BE2C (cell line): ENCODE results near the gene GNL2.

ENCODE experiments used
- DNase-seq: peaks from one replicate; pipeline ENCODE4 v3.0.0-alpha.2; 2020
- H3K27me3 ChIP-seq: fragments of 250-450 bp; sonication (Bioruptor Pico); 2 replicates; pipeline ENCODE4 v1.5.1; 2020; ENCODE audit warnings: mild to moderate bottlenecking
- H3K36me3 ChIP-seq: fragments of 250-450 bp; sonication (Bioruptor Pico); 2 replicates; pipeline ENCODE4 v1.5.1; 2020; ENCODE audit warnings: mild to moderate bottlenecking
- H3K4me1 ChIP-seq: fragments of 250-450 bp; sonication (Bioruptor Pico); 2 replicates; pipeline ENCODE4 v1.5.1; 2020
- H3K4me3 ChIP-seq: 2 replicates; pipeline ENCODE4 v1.5.1; 2011; ENCODE audit warnings: low read depth, low read length
- H3K9me3 ChIP-seq: fragments of 250-450 bp; sonication (Bioruptor Pico); 2 replicates; pipeline ENCODE4 v1.5.1; 2020
- CTCF ChIP-seq: IDR thresholded peaks from 2 replicates; pipeline ENCODE4 v1.5.1; 2012; ENCODE audit warnings: mild to moderate bottlenecking, low read depth, low read length

The GNL2 gene

DNA sequence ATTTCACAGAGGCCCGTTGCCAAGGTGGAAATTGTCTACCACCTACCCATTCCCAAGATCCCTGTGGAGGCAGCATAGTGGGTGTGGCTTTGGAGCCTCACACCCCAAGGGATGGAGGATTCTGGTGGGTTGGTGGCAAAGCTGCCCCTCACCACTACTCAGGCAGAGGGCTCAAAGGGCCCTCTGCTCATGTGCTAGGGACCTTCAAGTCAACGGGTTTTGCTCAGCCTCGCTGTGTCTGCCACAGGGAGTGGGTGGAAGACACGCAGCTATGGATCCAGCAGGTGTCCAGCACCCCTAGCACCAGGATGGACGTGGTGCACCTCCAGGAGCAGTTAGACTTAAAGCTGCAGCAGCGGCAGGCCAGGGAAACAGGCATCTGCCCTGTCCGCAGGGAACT, 36.7 kb downstream of the GNL2 start:
- Histone ChIP-seq H3K4me3 (no peak overlapping the region), H3K36me3 (no peaks in the 10 kb centered on the region), H3K4me1 (no peaks in the 10 kb centered on the region), H3K27me3 (no peaks in the 10 kb centered on the region), H3K9me3 (no peaks in the 10 kb centered on the region)
- TF ChIP-seq CTCF = no peak
- no peak for DNase-seq

DNA sequence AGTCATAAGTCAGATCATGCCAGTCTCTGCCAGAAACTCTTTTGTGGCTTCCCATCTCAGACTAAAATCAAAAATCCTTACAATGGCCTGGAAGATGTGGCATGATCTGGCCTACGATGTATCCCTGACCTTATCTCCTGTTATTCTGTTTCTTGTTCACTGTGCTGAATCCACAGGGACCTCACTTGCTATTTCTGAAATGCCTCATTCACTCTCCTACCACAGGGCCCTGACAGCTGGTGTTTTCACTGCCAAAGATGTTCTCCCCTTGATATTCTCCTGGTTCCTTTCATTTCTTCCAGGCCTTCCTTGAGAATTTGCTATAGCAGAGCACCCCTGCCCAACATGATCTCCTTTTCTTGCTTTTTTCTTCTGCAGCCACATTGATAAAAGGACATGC, 37.3 kb downstream of the GNL2 start:
- no peak overlapping the region for H3K4me3 ChIP-seq
- no peak for DNase-seq
- TF ChIP-seq CTCF = no peak
- no peaks in the 10 kb centered on the region for H3K36me3 ChIP-seq
- no peaks in the 10 kb centered on the region for H3K4me1 ChIP-seq
- H3K27me3 ChIP-seq = no peaks in the 10 kb centered on the region
- no peaks in the 10 kb centered on the region for H3K9me3 ChIP-seq

DNA sequence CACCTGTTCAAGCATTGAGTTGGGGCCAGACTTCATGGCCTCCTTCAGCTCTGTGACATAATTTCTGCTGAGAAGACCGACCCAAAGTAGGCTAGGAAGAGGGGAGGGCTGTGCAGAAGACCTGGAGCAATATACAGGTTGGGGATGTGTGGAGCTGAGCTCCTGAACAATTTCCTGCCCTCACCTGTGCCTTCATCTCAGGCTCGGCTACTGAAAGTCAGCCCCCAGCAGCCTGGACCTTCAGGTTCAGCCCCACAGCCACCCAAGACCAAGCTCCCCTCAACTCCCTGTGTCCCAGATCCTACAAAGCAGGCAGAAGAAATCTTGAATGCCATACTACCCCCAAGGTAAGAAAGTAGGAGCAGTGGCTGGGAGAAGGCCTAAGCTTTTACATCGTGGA, 38.3 kb downstream of the GNL2 start:
- no peak for TF ChIP-seq CTCF
- Histone ChIP-seq H3K36me3 (no peaks in the 10 kb centered on the region), H3K9me3 (no peaks in the 10 kb centered on the region), H3K4me1 (no peaks in the 10 kb centered on the region), H3K27me3 (no peaks in the 10 kb centered on the region), H3K4me3 (no peak overlapping the region)
- no peak for DNase-seq

- H3K4me3 ChIP-seq = peak within 1 kb of the TSS; percentile 28
- no peaks in the 10 kb centered on the region for H3K9me3 ChIP-seq
- no peaks in the 10 kb centered on the region for H3K4me1 ChIP-seq
- no peaks in the 10 kb centered on the region for H3K27me3 ChIP-seq
- no peaks in the 10 kb centered on the region for H3K36me3 ChIP-seq
- DNase-seq = peak; percentile 76
- no peak for TF ChIP-seq CTCF
Measured at GRCh38 chr1:37556712-37557196, 39.0 kb downstream of the GNL2 start, which contains the start of gene DNALI1. Gene DNALI1 (plus strand): TSS chr1:37556940. CDS start chr1:37556995, 55 bp downstream.

- DNase-seq = peak; percentile 82
- no peak for TF ChIP-seq CTCF
- Histone ChIP-seq H3K9me3 (no peaks in the 10 kb centered on the region), H3K27me3 (no peaks in the 10 kb centered on the region), H3K36me3 (no peaks in the 10 kb centered on the region), H3K4me3 (peak within 1 kb of the TSS; percentile 90), H3K4me1 (no peaks in the 10 kb centered on the region)
Measured at GRCh38 chr1:37553927-37554808, 41.6 kb downstream of the GNL2 start, which contains the start of gene SNIP1. Gene SNIP1 (minus strand): TSS chr1:37554293. CDS start chr1:37554229, 64 bp downstream.

DNA sequence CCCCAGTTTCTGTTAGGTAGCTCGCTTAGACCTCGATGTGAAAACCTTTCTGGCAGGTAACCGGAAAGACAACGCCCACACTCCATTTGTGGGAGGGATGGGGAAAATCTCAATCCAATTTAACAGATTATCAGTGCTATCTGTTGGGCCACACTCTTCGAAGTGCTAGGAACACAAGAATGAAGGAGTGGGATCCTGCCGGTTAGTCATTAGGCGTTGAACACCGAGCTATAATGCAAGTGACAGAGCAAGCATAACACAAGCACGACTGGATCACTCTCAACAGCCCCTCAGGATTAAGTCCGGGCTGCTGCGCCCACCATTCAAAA, 42.2 kb downstream of the GNL2 start:
- Histone ChIP-seq H3K9me3 (no peaks in the 10 kb centered on the region), H3K4me3 (peak overlapping the region; percentile 90), H3K27me3 (no peaks in the 10 kb centered on the region), H3K36me3 (no peaks in the 10 kb centered on the region), H3K4me1 (no peaks in the 10 kb centered on the region)
- DNase-seq = no peak
- TF ChIP-seq CTCF = no peak
